Choroid plexus epithelial cell (primary cell): ENCODE measurements around the gene B3GAT1.

Experiments used
- DNase-seq: peaks from one replicate; pipeline ENCODE4 v3.0.0-alpha.2; 2010; ENCODE audit warnings: low read depth
- H3K4me3 ChIP-seq: 2 replicates; pipeline ENCODE4 v1.5.1; 2011; ENCODE audit warnings: low read depth, mild to moderate bottlenecking, control low read depth, low read length, moderate library complexity
- CTCF ChIP-seq: conservative IDR thresholded peaks from 2 replicates; pipeline ENCODE4 v1.5.1; 2011; ENCODE audit warnings: low read depth, mild to moderate bottlenecking, control low read depth, inconsistent platforms, low read length, moderate library complexity

Gene B3GAT1

GRCh38 chr11:134385171-134385570, 26.9 kb downstream of the B3GAT1 start:
- H3K4me3 ChIP-seq = no peak overlapping the region
- no peak for DNase-seq
- no peak for TF ChIP-seq CTCF

DNA sequence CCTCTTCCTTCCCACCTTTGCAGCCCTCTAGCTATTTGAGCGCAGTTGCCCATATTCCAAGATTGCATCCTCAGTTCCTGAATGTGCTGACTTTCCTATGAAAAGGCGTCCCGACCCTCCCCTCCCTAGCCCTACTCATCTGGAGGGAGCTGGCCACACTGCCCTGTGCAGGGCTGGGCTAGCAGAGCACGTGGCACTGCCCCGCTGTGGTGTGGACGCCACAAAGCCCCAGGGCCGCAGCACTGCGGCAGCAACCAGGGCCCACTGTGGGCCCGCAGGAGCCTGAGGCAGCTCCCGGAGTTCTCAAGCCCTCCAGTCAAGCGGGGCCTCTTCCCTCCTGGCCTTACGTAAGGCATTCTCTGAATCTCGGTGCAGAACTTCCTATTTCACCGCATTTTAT, 27.6 kb downstream of the B3GAT1 start:
- TF ChIP-seq CTCF = no peak
- H3K4me3 ChIP-seq = no peak overlapping the region
- no peak for DNase-seq

DNA sequence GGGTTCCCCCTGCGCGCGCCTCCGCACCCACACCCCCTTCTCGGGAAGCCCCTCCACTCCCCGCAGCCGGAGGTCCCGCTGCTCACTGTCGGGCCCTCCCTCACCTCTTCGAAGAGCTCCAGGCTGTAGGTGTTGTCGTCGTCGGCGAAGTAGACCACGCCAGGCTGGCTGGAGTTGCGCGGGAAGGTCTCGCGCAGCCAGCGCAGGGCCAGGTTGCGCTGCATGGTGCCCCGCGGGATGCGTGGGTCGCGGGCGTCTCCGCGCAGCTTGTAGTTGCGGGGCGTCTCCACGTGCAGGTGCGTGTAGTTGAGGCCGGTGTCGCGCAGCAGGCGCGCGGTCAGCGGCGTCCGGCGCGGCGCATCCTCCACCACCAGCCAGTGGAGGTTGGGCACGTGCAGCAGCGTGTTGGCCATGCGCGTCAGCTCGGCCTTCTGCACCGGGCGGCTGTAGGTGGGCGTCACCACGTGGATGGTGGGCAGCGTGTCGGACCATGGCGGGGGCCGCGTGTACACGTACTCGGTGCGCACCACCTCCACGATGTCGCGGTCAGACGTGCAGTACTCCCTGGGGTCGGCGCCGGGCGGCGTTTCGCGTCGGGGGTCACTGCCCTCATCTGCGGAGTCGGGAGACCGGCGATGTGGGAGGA, 28.3 kb downstream of the B3GAT1 start:
- no peak for TF ChIP-seq CTCF

GRCh38 chr11:134382830-134383229, 29.2 kb downstream of the B3GAT1 start:
- no peak for TF ChIP-seq CTCF
- no peak overlapping the region for H3K4me3 ChIP-seq
- no peak for DNase-seq

More for the DNA sequence above, 28.3 kb downstream of the B3GAT1 start:
- DNase-seq = no peak
- no peak overlapping the region for H3K4me3 ChIP-seq

- no peak for TF ChIP-seq CTCF
- no peak overlapping the region for H3K4me3 ChIP-seq
- DNase-seq = no peak
Observed at GRCh38 chr11:134382257-134382656, 29.8 kb downstream of the B3GAT1 start.

- no peak for TF ChIP-seq CTCF
- no peak for DNase-seq
Observed at GRCh38 chr11:134380785-134381184, 31.3 kb downstream of the B3GAT1 start.

GRCh38 chr11:134380229-134380628, 31.8 kb downstream of the B3GAT1 start:
- H3K4me3 ChIP-seq = no peak overlapping the region
- TF ChIP-seq CTCF = no peak
- no peak for DNase-seq

More at GRCh38 chr11:134380785-134381184, 31.3 kb downstream of the B3GAT1 start:
- H3K4me3 ChIP-seq = no peak overlapping the region
